Ascending aorta (tissue), 2 donors: ENCODE results near the gene KCTD10. TPM values are rescaled to one million over a fixed set of nuclear protein-coding genes. Genes with fewer than 3 reads are reported as not detected.

Experiments used
- DNase-seq, 2 donors: peaks; one replicate each; pipeline ENCODE4 v3.0.0-alpha.2; 2019; ENCODE audit warnings: low spot score in 2 of 2
- H3K27ac ChIP-seq, 2 donors: fragments of 200-600 bp; sonication (generic); one replicate each; pipeline ENCODE4 v1.5.1; 2016 to 2017; ENCODE audit warnings: mild to moderate bottlenecking in 1 of 2
- H3K27me3 ChIP-seq: fragments of 200-600 bp; sonication (generic); one replicate; pipeline ENCODE4 v1.5.1; 2017
- H3K36me3 ChIP-seq, 2 donors: fragments of 200-600 bp; sonication (generic); one replicate each; pipeline ENCODE4 v1.5.1; 2016
- H3K4me1 ChIP-seq, 2 donors: fragments of 200-600 bp; sonication (generic); one replicate each; pipeline ENCODE4 v1.5.1; 2016 to 2017; ENCODE audit warnings: mild to moderate bottlenecking in 1 of 2
- H3K4me3 ChIP-seq, 2 donors: fragments of 200-600 bp; sonication (generic); one replicate each; pipeline ENCODE4 v1.5.1; 2016 to 2017; ENCODE audit warnings: mild to moderate bottlenecking in 1 of 2
- H3K9me3 ChIP-seq, 2 donors: fragments of 200-600 bp; sonication (generic); one replicate each; pipeline ENCODE4 v1.5.1; 2016
- intact Hi-C: fragments of 100-400 bp; cut with DNase I; formaldehyde crosslinking; loops from one replicate; pipeline ENCODE4 v1.15.1; 2023
- total RNA-seq: library from RNA; depleted of rRNA; stranded (reverse); fragments of >200 nt; gene quantifications from one replicate; pipeline ENCODE4 v1.1.0, GENCODE V29; 2016
- TF ChIP-seq, protein P1 (sequence below), 3 experiments: fragments of 200-600 bp in 2 of 3; fragments of 450-650 bp in 1 of 3; sonication (generic) in 2 of 3; IDR thresholded peaks; one replicate each; pipeline ENCODE4 v1.5.1; 2016 to 2019; ENCODE audit warnings: antibody characterized with exemption in 3 of 3, mild to moderate bottlenecking in 1 of 3, moderate library complexity in 1 of 3

Gene KCTD10
- total RNA-seq, 1 donor from 2014 or later = 102 TPM

DNA sequence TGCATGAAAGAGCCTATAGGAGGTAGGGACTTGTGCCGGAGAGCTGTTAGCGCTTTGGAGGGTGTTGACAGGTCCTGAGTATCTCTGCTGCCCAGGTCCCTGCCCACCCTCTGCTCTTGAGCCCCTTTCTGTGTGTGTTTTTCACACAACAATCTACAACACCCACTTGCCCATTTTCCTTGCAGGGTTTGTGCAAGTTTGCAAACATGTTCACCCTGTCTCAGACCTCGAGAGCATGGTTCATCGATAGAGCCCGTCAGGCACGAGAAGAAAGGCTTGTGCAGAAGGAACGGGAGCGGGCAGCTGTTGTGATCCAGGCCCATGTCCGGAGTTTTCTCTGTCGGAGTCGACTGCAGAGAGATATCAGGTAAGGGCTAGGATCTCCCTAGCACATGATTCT is 6.2 kb upstream of the KCTD10 start:
- no peaks in the 10 kb centered on the region for H3K27me3 ChIP-seq
- peaks cover 53 to 58% of the 10 kb centered on the region in 2 donors for H3K36me3 ChIP-seq
- H3K9me3 ChIP-seq = no peaks in the 10 kb centered on the region
- H3K4me1 ChIP-seq = peaks cover 2 to 7% of the 10 kb centered on the region in 2 donors
- intact Hi-C loops = no loop called here
- H3K27ac ChIP-seq = no peak overlapping the region
- no peak for DNase-seq
- TF ChIP-seq, protein P1, sequence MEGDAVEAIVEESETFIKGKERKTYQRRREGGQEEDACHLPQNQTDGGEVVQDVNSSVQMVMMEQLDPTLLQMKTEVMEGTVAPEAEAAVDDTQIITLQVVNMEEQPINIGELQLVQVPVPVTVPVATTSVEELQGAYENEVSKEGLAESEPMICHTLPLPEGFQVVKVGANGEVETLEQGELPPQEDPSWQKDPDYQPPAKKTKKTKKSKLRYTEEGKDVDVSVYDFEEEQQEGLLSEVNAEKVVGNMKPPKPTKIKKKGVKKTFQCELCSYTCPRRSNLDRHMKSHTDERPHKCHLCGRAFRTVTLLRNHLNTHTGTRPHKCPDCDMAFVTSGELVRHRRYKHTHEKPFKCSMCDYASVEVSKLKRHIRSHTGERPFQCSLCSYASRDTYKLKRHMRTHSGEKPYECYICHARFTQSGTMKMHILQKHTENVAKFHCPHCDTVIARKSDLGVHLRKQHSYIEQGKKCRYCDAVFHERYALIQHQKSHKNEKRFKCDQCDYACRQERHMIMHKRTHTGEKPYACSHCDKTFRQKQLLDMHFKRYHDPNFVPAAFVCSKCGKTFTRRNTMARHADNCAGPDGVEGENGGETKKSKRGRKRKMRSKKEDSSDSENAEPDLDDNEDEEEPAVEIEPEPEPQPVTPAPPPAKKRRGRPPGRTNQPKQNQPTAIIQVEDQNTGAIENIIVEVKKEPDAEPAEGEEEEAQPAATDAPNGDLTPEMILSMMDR (IDR thresholded peaks at IDR 0.05) = no peak
- H3K4me3 ChIP-seq = no peak overlapping the region

DNA sequence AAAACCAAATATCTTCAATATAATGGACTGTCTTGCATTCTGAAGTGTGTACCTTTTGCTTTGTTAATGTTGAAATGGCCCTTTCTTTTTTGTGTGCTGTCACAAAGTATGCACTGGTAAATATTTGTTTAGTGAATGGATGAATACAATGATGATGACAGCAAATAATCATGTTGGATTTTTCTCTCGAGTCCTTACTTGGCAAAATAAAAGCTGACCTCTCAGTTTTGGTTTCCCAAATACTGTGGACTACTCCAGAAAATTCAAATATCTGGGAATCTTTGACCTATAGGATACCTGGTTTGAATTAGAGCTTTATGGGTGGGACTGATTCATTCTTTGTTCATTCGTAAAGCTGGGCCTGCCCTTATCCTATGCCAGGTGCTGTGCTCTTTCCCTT is 5.8 kb upstream of the KCTD10 start:
- intact Hi-C loops = no loop called here
- DNase-seq = no peak
- peaks cover 48 to 53% of the 10 kb centered on the region in 2 donors for H3K36me3 ChIP-seq
- H3K4me1 ChIP-seq = peaks cover 7 to 11% of the 10 kb centered on the region in 2 donors
- H3K9me3 ChIP-seq = no peaks in the 10 kb centered on the region
- H3K27ac ChIP-seq = no peak overlapping the region
- no peaks in the 10 kb centered on the region for H3K27me3 ChIP-seq
- TF ChIP-seq, protein P1 (IDR thresholded peaks at IDR 0.05) = no peak
- H3K4me3 ChIP-seq = no peak overlapping the region

GRCh38 chr12:109482491-109482890 is 5.4 kb upstream of the KCTD10 start:
- no peak for DNase-seq
- intact Hi-C loops = no loop called here
- no peaks in the 10 kb centered on the region for H3K9me3 ChIP-seq
- H3K4me3 ChIP-seq = no peak overlapping the region
- no peaks in the 10 kb centered on the region for H3K27me3 ChIP-seq
- H3K27ac ChIP-seq = no peak overlapping the region
- peaks cover 7 to 11% of the 10 kb centered on the region in 2 donors for H3K4me1 ChIP-seq
- H3K36me3 ChIP-seq = peaks cover 44 to 49% of the 10 kb centered on the region in 2 donors
- TF ChIP-seq, protein P1 (IDR thresholded peaks at IDR 0.05) = no peak

- no peak overlapping the region for H3K4me3 ChIP-seq
- H3K27ac ChIP-seq = no peak overlapping the region
- no peaks in the 10 kb centered on the region for H3K27me3 ChIP-seq
- DNase-seq = no peak
- intact Hi-C loops = no loop called here
- TF ChIP-seq, protein P1 (IDR thresholded peaks at IDR 0.05) = no peak
- H3K36me3 ChIP-seq = peaks cover 38 to 43% of the 10 kb centered on the region in 2 donors
- peaks cover 7 to 11% of the 10 kb centered on the region in 2 donors for H3K4me1 ChIP-seq
- H3K9me3 ChIP-seq = no peaks in the 10 kb centered on the region
These were observed 4.8 kb upstream of the KCTD10 start for GRCh38 chr12:109481863-109482262.

- no peaks in the 10 kb centered on the region for H3K27me3 ChIP-seq
- peaks cover 24 to 28% of the 10 kb centered on the region in 2 donors for H3K36me3 ChIP-seq
- peaks cover 7 to 15% of the 10 kb centered on the region in 2 donors for H3K4me1 ChIP-seq
- intact Hi-C loops = no loop called here
- H3K9me3 ChIP-seq = no peaks in the 10 kb centered on the region
- no peak overlapping the region for H3K27ac ChIP-seq
- no peak for DNase-seq
- TF ChIP-seq, protein P1 (IDR thresholded peaks at IDR 0.05) = no peak
- no peak overlapping the region for H3K4me3 ChIP-seq
These were observed 3.3 kb upstream of the KCTD10 start for GRCh38 chr12:109480356-109480755.

DNA sequence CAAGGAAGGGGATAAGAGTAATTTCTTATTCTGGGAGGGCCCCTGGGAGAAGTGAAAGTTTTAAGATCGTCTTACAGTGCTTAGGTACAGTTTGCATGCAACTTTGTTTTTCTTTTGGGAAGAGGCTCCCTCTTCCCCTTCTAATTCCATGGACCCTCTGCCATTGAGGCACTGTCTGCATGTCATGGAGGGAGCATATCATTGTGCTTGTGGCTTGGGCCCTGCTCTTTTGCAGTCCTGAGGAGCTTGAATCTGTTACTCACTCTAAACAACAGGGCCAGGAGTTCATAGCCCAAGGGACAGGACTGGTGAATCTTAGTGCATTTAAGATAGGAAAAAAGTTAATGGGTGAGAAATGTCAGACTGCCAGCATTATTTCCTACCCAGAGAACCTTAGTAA is 2.7 kb upstream of the KCTD10 start:
- H3K9me3 ChIP-seq = no peaks in the 10 kb centered on the region
- no peak overlapping the region for H3K4me3 ChIP-seq
- intact Hi-C loops = loop anchor here (10.0 kb wide), 3 partner anchors 95 to 325 kb away; partner anchors contain the start of genes FAM222A, MMAB and MVK
- DNase-seq = no peak
- no peaks in the 10 kb centered on the region for H3K27me3 ChIP-seq
- H3K27ac ChIP-seq = no peak overlapping the region
- peaks cover 7 to 21% of the 10 kb centered on the region in 2 donors for H3K4me1 ChIP-seq
- H3K36me3 ChIP-seq = peaks cover 18 to 22% of the 10 kb centered on the region in 2 donors
- TF ChIP-seq, protein P1 (IDR thresholded peaks at IDR 0.05) = no peak
